Tibial nerve (tissue), 4 donors: Measurements from ENCODE around the gene PAK4. TPM values are rescaled to one million over a fixed set of nuclear protein-coding genes. Genes with fewer than 3 reads are reported as not detected.

Experiments
- DNase-seq, 2 donors: peaks; one replicate each; pipeline ENCODE4 v3.0.0-alpha.2; 2019; ENCODE audit warnings: low spot score in 2 of 2
- H3K27ac ChIP-seq, 4 donors: fragments of 200-600 bp; sonication (generic) in 3 of 4; one replicate each; pipeline ENCODE4 v1.5.1; 2017 to 2019; ENCODE audit warnings: mild to moderate bottlenecking in 1 of 4
- H3K27me3 ChIP-seq, 2 donors: fragments of 200-600 bp; sonication (generic) in 1 of 2; one replicate each; pipeline versions ENCODE4 v1.5.1 to v1.6.0; 2017 to 2019
- H3K36me3 ChIP-seq, 3 donors: fragments of 200-600 bp; sonication (generic); one replicate each; pipeline ENCODE4 v1.5.1; 2018 to 2019
- H3K4me1 ChIP-seq, 4 donors: fragments of 200-600 bp; sonication (generic) in 3 of 4; one replicate each; pipeline ENCODE4 v1.5.1; 2017 to 2019
- H3K4me3 ChIP-seq, 4 donors: fragments of 200-600 bp; sonication (generic) in 3 of 4; one replicate each; pipeline ENCODE4 v1.5.1; 2017 to 2019; ENCODE audit warnings: mild to moderate bottlenecking in 1 of 4, moderate library complexity in 1 of 4
- H3K9me3 ChIP-seq, 4 donors: fragments of 200-600 bp; sonication (generic) in 3 of 4; one replicate each; pipeline ENCODE4 v1.5.1; 2017 to 2019
- EP300 ChIP-seq, 2 donors: sonication (generic); formaldehyde crosslinking; IDR thresholded peaks; one replicate each; pipeline ENCODE4 v1.6.1; 2017; ENCODE audit warnings: antibody characterized with exemption in 2 of 2, mild to moderate bottlenecking in 1 of 2
- POLR2A ChIP-seq, 2 donors: fragments of 450-650 bp; IDR thresholded peaks; one replicate each; pipeline ENCODE4 v1.6.1; 2017; ENCODE audit warnings: antibody characterized with exemption in 2 of 2, mild to moderate bottlenecking in 2 of 2, moderate library complexity in 2 of 2
- WGBS, 2 donors: methylation state at CpG; one replicate each; pipeline ENCODE4 v1.1.5; 2018; 5-methylcytosine and 5-hydroxymethylcytosine counted together
- total RNA-seq, 4 donors: library from RNA; depleted of rRNA; stranded (reverse); fragments of >200 nt; gene quantifications; one replicate each; pipeline ENCODE4 v1.1.0, GENCODE V29; 2016
- TF ChIP-seq, protein P1 (sequence below), 5 experiments: fragments of 200-600 bp in 3 of 5; fragments of 450-650 bp in 2 of 5; sonication (generic) in 3 of 5; IDR thresholded peaks; one replicate each; pipeline ENCODE4 v1.5.1; 2016 to 2019; ENCODE audit warnings: antibody characterized with exemption in 5 of 5, mild to moderate bottlenecking in 3 of 5, moderate library complexity in 2 of 5

Gene PAK4
- total RNA-seq, 4 donors from 2014 or later = 22.9 to 45.1 (median 32.3) TPM

DNA sequence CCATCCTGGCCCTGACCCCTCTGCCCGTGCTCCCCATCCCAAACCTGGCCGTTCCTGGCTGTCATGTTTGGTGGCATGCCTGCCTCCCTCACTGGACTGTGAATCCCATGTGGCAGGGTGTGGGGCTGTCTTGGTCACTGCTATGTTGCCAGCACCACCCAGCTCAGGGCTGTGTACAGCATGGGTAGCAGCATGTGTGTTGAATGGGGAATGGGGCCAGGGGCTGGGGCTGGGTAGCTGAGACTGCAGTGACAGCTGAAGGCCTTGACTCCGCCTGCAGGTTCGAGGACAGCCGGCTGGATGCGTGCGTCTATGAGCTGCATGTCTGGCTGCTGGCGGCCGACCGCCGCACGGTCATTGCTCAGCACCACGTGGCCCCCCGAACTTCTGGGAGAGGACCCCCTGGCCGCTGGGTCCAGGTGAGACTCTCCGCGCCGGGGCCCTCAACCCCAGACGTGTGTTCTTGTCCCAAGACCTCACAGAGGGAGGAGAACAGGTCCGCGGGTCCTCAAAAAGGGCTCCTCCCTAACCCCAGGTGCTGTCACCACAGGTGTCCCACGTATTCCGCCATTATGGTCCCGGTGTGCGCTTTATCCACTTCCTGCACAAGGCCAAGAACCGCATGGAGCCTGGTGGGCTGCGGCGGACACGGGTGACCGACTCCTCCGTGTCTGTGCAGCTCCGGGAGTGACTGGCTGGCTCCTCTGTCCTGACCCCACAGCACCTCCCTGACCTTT is 74.6 kb downstream of the PAK4 start:
- Histone ChIP-seq H3K4me3 (no peak overlapping the region), H3K27ac (no peak overlapping the region), H3K36me3 (no peaks in the 10 kb centered on the region), H3K27me3 (peaks cover 0 to 99% of the 10 kb centered on the region in 2 donors), H3K4me1 (peaks cover 0 to 11% (median 2%) of the 10 kb centered on the region in 4 donors), H3K9me3 (no peaks in the 10 kb centered on the region)
- WGBS, 2 donors = 79 to 82% methylated on average over 19 to 28 of the region's 32 CpGs
- TF ChIP-seq EP300 (IDR thresholded peaks at IDR 0.05) = no peak
- TF ChIP-seq, protein P1, sequence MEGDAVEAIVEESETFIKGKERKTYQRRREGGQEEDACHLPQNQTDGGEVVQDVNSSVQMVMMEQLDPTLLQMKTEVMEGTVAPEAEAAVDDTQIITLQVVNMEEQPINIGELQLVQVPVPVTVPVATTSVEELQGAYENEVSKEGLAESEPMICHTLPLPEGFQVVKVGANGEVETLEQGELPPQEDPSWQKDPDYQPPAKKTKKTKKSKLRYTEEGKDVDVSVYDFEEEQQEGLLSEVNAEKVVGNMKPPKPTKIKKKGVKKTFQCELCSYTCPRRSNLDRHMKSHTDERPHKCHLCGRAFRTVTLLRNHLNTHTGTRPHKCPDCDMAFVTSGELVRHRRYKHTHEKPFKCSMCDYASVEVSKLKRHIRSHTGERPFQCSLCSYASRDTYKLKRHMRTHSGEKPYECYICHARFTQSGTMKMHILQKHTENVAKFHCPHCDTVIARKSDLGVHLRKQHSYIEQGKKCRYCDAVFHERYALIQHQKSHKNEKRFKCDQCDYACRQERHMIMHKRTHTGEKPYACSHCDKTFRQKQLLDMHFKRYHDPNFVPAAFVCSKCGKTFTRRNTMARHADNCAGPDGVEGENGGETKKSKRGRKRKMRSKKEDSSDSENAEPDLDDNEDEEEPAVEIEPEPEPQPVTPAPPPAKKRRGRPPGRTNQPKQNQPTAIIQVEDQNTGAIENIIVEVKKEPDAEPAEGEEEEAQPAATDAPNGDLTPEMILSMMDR (IDR thresholded peaks at IDR 0.05) = no peak
- TF ChIP-seq POLR2A (IDR thresholded peaks at IDR 0.05) = no peak
- no peak for DNase-seq

DNA sequence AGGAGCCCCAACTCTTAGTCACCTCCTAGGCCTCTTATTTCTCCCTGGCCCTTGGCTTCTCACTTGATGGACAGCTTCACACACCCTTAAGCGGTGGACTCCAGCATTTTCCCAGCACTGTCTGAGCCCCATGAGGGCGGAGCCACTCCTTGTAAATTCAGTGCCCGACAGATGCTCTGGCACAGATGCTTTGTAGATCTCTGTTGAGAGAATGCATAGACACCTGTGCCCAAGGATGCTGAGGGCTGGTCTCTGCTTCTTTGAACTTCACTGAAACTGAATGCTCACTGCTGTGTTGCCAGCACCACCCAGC is 75.2 kb downstream of the PAK4 start:
- Histone ChIP-seq H3K36me3 (no peaks in the 10 kb centered on the region), H3K27ac (no peak overlapping the region), H3K4me1 (peaks cover 0 to 11% (median 2%) of the 10 kb centered on the region in 4 donors), H3K9me3 (no peaks in the 10 kb centered on the region), H3K4me3 (no peak overlapping the region), H3K27me3 (peaks cover 0 to 97% of the 10 kb centered on the region in 2 donors)
- DNase-seq = no peak
- TF ChIP-seq EP300 (IDR thresholded peaks at IDR 0.05) (no peak), POLR2A (IDR thresholded peaks at IDR 0.05) (no peak)
- TF ChIP-seq, protein P1 (IDR thresholded peaks at IDR 0.05) = no peak
- 73 to 76% methylated on average over 3 of the region's 3 CpGs for WGBS, 2 donors

DNA sequence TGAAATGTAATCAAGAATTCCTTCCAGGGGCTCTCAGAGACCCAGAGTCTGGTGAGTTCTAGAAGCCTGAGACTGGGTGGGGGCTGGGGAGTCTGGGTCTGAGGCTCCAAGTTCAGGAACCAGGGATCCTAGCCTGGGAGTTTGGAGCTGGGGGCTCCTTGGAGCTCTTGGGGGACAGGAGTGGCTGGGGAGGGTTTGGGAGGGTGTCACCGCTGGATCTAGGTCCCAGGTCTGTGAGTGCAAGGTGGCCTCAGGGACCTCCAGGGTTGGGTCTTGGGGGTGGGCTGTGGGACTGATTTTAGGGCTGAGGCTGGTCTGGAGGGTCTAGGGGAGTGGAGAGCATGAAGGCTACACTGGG is 77.4 kb downstream of the PAK4 start:
- Histone ChIP-seq H3K9me3 (no peaks in the 10 kb centered on the region), H3K36me3 (no peaks in the 10 kb centered on the region), H3K27me3 (peaks cover 0 to 88% of the 10 kb centered on the region in 2 donors), H3K4me1 (no peaks in the 10 kb centered on the region), H3K27ac (no peak overlapping the region), H3K4me3 (no peak overlapping the region)
- DNase-seq = no peak
- TF ChIP-seq EP300 (IDR thresholded peaks at IDR 0.05) (no peak), POLR2A (IDR thresholded peaks at IDR 0.05) (no peak)
- TF ChIP-seq, protein P1 (IDR thresholded peaks at IDR 0.05) = no peak
- WGBS, 2 donors = 45 to 82% methylated on average over 1 of the region's 1 CpG

DNA sequence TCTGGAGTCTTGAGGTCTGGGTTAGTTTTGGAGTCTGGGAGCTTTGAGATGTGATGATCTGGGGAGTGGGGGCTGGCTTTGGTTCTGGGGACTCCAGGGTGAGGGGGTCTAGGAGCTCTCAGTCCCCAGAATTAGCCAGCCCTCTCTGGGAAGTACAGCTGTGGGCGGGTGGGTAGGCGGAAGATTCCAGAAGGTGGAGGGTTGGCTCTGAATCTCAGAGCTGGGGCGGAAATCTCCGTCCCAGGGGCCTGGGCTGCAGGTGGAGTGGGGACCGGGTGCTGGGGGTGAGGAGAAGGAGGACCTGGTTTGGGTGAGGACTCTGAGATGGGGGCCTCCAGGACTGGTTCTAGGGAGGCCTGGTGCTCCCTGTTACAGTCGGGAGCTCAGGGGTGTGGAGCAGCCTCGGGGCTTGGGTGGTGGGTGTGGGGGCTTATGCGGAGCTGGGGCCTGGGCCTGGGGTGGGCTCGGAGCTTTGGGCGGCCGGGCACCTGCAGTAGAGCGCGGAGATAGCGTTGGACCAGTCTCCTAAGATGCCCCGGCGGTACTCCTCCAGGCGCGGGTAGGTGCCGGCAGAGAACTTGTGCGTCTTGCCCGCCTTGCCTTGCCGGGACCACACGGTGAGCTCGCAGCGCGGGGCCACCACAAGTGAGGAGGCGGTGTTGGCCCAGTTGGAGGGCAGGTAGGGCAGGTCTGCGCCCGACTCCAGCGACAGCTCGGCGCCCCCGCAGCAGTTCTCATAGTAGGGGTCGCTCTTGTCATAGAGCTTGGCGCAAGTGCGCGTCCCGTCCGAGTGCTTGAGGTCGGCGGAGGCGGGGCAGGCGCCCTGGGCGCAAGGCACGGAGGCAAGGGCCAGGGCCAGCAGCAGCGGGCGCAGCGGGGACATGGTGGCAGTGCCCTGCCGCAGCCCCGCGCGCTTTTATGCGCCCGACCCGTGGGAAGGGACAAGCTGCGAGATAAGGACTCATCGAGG is 78.1 kb downstream of the PAK4 start, which contains the start of gene SYCN:
SYCN (minus strand) TSS at position 892 of the 970 bp plus-strand sequence; CDS start at position 883, 9 bp downstream.
- TF ChIP-seq POLR2A (IDR thresholded peaks at IDR 0.05) (no peak), EP300 (IDR thresholded peaks at IDR 0.05) (no peak)
- TF ChIP-seq, protein P1 (IDR thresholded peaks at IDR 0.05) = no peak
- Histone ChIP-seq H3K36me3 (no peaks in the 10 kb centered on the region), H3K4me3 (no peak within 1 kb of the TSS), H3K9me3 (no peaks in the 10 kb centered on the region), H3K27ac (no peak within 1 kb of the TSS), H3K27me3 (peaks cover 0 to 81% of the 10 kb centered on the region in 2 donors), H3K4me1 (no peaks in the 10 kb centered on the region)
- no peak for DNase-seq
- WGBS, 2 donors = 23 to 30% methylated on average over 31 to 48 of the region's 57 CpGs

DNA sequence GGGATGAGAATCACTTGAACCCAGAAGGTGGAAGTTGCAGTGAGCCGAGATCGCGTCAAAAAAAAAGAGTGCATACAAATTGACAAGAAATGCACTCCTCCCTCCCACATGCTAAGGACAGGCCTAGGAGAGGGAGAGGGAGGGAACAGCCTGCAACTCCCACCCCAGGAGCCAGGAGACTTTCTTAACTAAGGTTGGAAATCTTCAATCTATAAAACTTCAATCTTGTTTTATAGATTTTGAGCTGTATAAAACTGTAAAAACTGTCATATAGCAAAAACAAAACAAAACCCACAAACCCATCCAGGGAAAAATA is 79.8 kb downstream of the PAK4 start:
- H3K27ac ChIP-seq = no peak overlapping the region
- WGBS, 2 donors = 75 to 87% methylated on average over 3 of the region's 3 CpGs
- no peaks in the 10 kb centered on the region for H3K4me1 ChIP-seq
- TF ChIP-seq, protein P1 (IDR thresholded peaks at IDR 0.05) = no peak
- TF ChIP-seq EP300 (IDR thresholded peaks at IDR 0.05) = no peak
- no peak for TF ChIP-seq POLR2A (IDR thresholded peaks at IDR 0.05)
- H3K4me3 ChIP-seq = no peak overlapping the region
- H3K27me3 ChIP-seq = peaks cover 0 to 63% of the 10 kb centered on the region in 2 donors
- no peak for DNase-seq
- no peaks in the 10 kb centered on the region for H3K36me3 ChIP-seq
- no peaks in the 10 kb centered on the region for H3K9me3 ChIP-seq
